Measurements from ENCODE around the gene OR6V1.

- no peak for TF ChIP-seq TCF12 (IDR thresholded peaks at IDR 0.05; ENCODE audit: low read depth)
- TF ChIP-seq, protein P1, sequence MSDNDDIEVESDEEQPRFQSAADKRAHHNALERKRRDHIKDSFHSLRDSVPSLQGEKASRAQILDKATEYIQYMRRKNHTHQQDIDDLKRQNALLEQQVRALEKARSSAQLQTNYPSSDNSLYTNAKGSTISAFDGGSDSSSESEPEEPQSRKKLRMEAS (IDR thresholded peaks at IDR 0.05), result no peak
- TF ChIP-seq EP300 (IDR thresholded peaks at IDR 0.05; ENCODE audit: borderline replicate concordance), result no peak
- no peak for TF ChIP-seq CREB1 (IDR thresholded peaks at IDR 0.05; ENCODE audit: low read depth)
- TF ChIP-seq YY1 (IDR thresholded peaks at IDR 0.05; ENCODE audit: low read depth), result no peak
- TF ChIP-seq TAF1 (IDR thresholded peaks at IDR 0.05; ENCODE audit: low read depth), result no peak
- TF ChIP-seq TEAD4 (IDR thresholded peaks at IDR 0.05), result no peak
- no peak for TF ChIP-seq NFIC (IDR thresholded peaks at IDR 0.05)
Observed at GRCh38 chr7:143055754-143056153, 3.6 kb downstream of the OR6V1 start.

Measured in Ishikawa (cell line).